Heart right ventricle (tissue), 16 donors: ENCODE results near the gene ANKRD24. TPM values are rescaled to one million over a fixed set of nuclear protein-coding genes. Genes with fewer than 3 reads are reported as not detected.
"Not testable (repeated sequence)": the region's sequence is repeated elsewhere in the genome, so short reads cannot be mapped to it uniquely, and the experiment has no call there.

ENCODE experiments used
- ATAC-seq, 8 donors: fragments of 200-7000 bp; cut with Tn5 transposase; one replicate each; pipeline ENCODE4 v1.9.1; 2020; ENCODE audit warnings: mild to moderate bottlenecking in 8 of 8, moderate library complexity in 8 of 8, moderate number of reproducible peaks in 1 of 8
- DNase-seq, 2 donors: peaks; one replicate each; pipeline ENCODE4 v3.0.0-alpha.2; 2020
- H3K27ac ChIP-seq, 10 donors: fragments of 200-600 bp; sonication (generic) in 2 of 10; one replicate each; pipeline versions ENCODE4 v1.5.0 to v1.8.0; 2020 to 2022; ENCODE audit warnings: mild to moderate bottlenecking in 3 of 10
- H3K27me3 ChIP-seq, 7 donors: fragments of 200-600 bp; one replicate each; pipeline ENCODE4 v1.8.0; 2021 to 2022; ENCODE audit warnings: mild to moderate bottlenecking in 2 of 7
- H3K36me3 ChIP-seq, 9 donors: fragments of 200-600 bp; sonication (generic) in 1 of 9; one replicate each; pipeline versions ENCODE4 v1.5.0 to v1.8.0; 2020 to 2022; ENCODE audit warnings: mild to moderate bottlenecking in 2 of 9
- H3K4me1 ChIP-seq, 9 donors: fragments of 200-600 bp; sonication (generic) in 1 of 9; one replicate each; pipeline versions ENCODE4 v1.5.0 to v1.8.0; 2020 to 2022; ENCODE audit warnings: mild to moderate bottlenecking in 4 of 9
- H3K4me3 ChIP-seq, 10 donors: fragments of 200-600 bp; sonication (generic) in 2 of 10; one replicate each; pipeline versions ENCODE4 v1.5.0 to v1.8.0; 2020 to 2022; ENCODE audit warnings: mild to moderate bottlenecking in 7 of 10, moderate library complexity in 2 of 10
- H3K9me3 ChIP-seq, 11 donors: fragments of 200-600 bp in 10 of 11; sonication (generic) in 2 of 11; one replicate each; pipeline versions ENCODE4 v1.5.0 to v1.8.0; 2013 to 2022; ENCODE audit warnings: mild to moderate bottlenecking in 2 of 11, control low read depth in 1 of 11, moderate library complexity in 1 of 11
- CTCF ChIP-seq, 9 donors: fragments of 200-600 bp; sonication (generic) in 2 of 9; IDR thresholded peaks; one replicate each; pipeline versions ENCODE4 v1.5.0 to v1.8.0; 2021 to 2022; ENCODE audit warnings: antibody characterized with exemption in 9 of 9, mild to moderate bottlenecking in 5 of 9, moderate library complexity in 1 of 9
- WGBS, 2 donors: extraction: QIAGEN DNeasy Blood & Tissue Kit; methylation state at CpG; one replicate each; pipeline ENCODE4 v1.1.7; 2013; ENCODE audit warnings: inconsistent platforms in 1 of 2; 5-methylcytosine and 5-hydroxymethylcytosine counted together
- intact Hi-C, 10 donors: fragments of 100-400 bp; cut with DNase I; formaldehyde crosslinking; loops; one replicate each; pipeline versions ENCODE4 v1.11.1 to v1.14.2; 2022
- polyA plus RNA-seq, 2 donors: library from polyadenylated mRNA; stranded (reverse); fragments of 200-250 nt; gene quantifications; one replicate each; pipeline ENCODE4 v1.2.3, GENCODE V29; 2013
- total RNA-seq, 10 donors: library from RNA; stranded (reverse); fragmentation: NEBNext Ultra II Directional in 3 of 10; extraction: Animal tissue kit (Norgen Biotek cat#: 25700) in 3 of 10; gene quantifications; one replicate each; pipeline versions ENCODE4 v1.2.1 to v1.2.4, GENCODE V29; 2021 to 2023
- donor health status: Arrhythmogenic right ventricular cardiomyopathy.
- donor health status: ischemic (EF 13 %, LVEDD 7.1; RV severe dilation, severe dysfunction).
- donor health status: healthy with polysubstance abuse.
- donor health status: DM: no; HTN: yes; CAD: no.
- donor health status: DM: no; HTN: no; CAD: no.
- donor health status: ischemic (EF 25% LVEDD 6.9; RV normal size, moderate dysfunction).
- donor health status: ischemic (EF 25% LVEDD 5.7; RV mildly dilated, moderate dysfunction).
- donor health status: healthy.
- donor health status: DM: yes; HTN: yes; CAD: no.
- donor health status: Ischemic cardiomyopathy.
- donor health status: ischemic (EF 35%, LVEDD 5.7; RV mildly dilated, moderate dysfunction).
- donor health status: nonischemic (EF 11% LVEDD 7.7; RV severe dilation, severe dysfunction).
- donor health status: DM: yes; HTN: yes; CAD: no.
- donor health status: PGD.
- donor health status: ischemic (EF 29% LVEDD 5.4; RV normal size, mild dysfunction).
- donor health status: nonischemic (EF 23%, LVEDD 6.1; RV moderate dilation, normal function).

Gene ANKRD24
- total and polyA plus RNA-seq, 12 donors: 0.12 to 1.0 (median 0.29) TPM

DNA sequence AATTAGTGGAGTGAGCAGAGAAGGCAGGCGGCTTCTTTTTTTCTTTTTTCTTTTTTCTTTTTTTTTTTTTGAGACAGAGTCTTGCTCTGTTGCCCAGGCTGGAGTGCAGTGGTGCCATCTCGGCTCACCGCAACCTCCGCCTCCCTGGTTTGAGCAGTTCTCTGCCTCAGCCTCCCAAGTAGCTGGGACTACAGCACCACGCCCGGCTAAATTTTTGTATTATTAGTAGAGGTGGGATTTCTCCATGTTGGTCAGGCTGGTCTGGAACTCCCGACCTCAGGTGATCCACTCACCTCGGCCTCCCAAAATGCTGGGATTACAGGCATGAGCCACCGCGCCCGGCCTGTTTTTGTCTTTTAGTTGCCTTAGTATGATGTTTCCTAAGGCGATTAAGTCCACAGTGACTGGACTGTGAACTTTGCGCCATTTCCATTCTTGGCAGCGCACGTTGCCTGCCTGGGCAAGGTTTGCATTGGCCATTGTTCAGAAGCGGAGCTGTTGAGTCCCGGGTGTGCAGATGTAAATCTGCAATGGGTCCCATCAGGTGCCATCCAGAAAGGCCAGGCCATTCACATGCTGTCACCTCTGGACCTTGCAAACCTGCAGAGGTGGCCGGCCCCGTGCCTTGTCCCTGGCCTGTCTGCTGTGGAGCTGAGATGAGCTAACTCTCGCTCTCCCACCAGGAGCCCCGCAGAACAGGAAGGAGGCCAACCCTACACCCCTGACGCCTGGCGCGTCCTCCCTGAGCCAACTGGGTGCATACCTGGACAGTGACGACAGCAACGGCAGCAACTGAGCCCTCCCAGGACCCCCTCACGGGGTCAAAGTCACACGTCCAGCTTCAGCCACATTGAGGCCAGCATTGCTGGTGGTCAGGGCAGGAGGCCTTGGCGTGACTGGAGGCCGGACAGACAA lies 85.7 kb downstream of the ANKRD24 start:
- Histone ChIP-seq H3K27me3 (no peaks in the 10 kb centered on the region), H3K36me3 (peaks cover 0 to 92% (median 38%) of the 10 kb centered on the region in 9 donors), H3K4me3 (no peak overlapping the region), H3K9me3 (peaks cover 0 to 7% (median 0%) of the 10 kb centered on the region in 11 donors), H3K27ac (no peak overlapping the region), H3K4me1 (no peaks in the 10 kb centered on the region)
- TF ChIP-seq CTCF (IDR thresholded peaks at IDR 0.05): peak in 2 of 9 donors; percentile 4 to 7
- 89 to 90% methylated on average over 30 of the region's 30 CpGs for WGBS, 2 donors
- intact Hi-C loops: loop anchor here in 8 of 10 donors (2.0 to 10.0 kb wide), 6 partner anchors 84 to 257 kb away; partner anchors contain the start of genes CHAF1A (in 1 of the 8) and SH3GL1 (in 1 of the 8)
- no peak for DNase-seq
- ATAC-seq: peak in 1 of 8 donors; percentile 21

DNA sequence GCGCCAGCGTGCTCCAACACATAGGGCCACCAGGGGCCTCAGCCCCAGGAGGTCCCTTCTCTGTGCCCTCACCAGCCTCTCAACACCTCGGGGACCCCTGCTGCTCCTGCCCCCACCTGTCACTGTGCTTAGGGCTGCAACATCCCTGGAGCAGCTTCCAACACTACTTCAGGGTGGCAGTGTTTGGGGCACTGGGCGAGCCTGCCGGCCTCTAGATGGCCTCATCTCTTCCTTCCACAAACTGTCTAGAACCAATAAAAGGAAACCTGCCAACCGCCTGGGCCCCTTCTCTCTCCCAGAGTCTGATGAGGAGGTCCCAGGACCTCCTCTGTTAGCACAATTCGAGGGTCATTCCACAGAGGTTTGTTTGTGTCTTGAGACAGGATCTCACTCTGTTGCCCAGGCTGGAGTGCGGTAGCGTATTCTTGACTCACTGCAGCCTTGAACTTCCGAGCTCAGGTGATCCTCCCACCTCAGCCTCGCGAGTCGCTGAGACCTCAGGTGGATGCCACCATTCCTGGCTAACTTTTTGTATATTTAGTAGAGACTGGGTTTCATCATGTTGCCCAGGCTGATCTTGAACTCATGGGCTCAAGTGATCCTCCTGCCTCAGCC lies 86.4 kb downstream of the ANKRD24 start:
- TF ChIP-seq CTCF (IDR thresholded peaks at IDR 0.05): no peak
- DNase-seq (no peak), ATAC-seq (peak in 1 of 8 donors; percentile 19)
- Histone ChIP-seq H3K4me3 (no peak overlapping the region), H3K4me1 (no peaks in the 10 kb centered on the region), H3K9me3 (peaks cover 0 to 7% (median 0%) of the 10 kb centered on the region in 11 donors), H3K27ac (no peak overlapping the region), H3K27me3 (no peaks in the 10 kb centered on the region), H3K36me3 (peaks cover 0 to 85% (median 35%) of the 10 kb centered on the region in 9 donors)
- 89 to 93% methylated on average over 13 of the region's 13 CpGs for WGBS, 2 donors
- intact Hi-C loops: loop anchor here in 8 of 10 donors (2.0 to 10.0 kb wide), 5 partner anchors 83 to 256 kb away; partner anchors contain the start of genes CHAF1A (in 1 of the 8) and SH3GL1 (in 1 of the 8)

DNA sequence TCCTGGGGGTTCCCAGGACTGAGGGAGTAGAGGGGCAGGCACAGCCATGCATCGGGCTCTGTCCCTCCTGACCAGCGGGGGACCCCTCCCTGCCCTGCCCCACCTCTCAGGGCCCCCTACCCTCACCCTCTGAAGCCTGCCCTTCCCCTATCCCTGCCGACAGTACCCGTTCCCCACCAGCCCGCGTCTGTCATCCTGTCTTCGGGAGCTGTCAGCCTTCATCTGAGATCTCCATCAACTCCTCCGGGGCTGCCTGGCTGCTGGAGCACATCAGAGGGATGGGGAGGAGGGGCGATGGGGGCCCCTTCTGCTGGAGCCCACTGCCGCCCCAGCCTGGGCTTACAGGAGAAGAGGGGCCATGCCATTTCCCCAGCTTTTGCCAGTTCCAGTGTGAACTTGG lies 90.4 kb downstream of the ANKRD24 start:
- Histone ChIP-seq H3K9me3 (peaks cover 0 to 7% (median 0%) of the 10 kb centered on the region in 11 donors), H3K27me3 (peaks cover 0 to 9% (median 3%) of the 10 kb centered on the region in 7 donors), H3K4me3 (no peak overlapping the region), H3K27ac (no peak overlapping the region), H3K4me1 (peaks cover 0 to 5% (median 0%) of the 10 kb centered on the region in 9 donors), H3K36me3 (peaks cover 0 to 49% (median 19%) of the 10 kb centered on the region in 9 donors)
- intact Hi-C loops: loop anchor here in 4 of 10 donors (5.0 to 10.0 kb wide), 4 partner anchors 52 to 252 kb away; no protein-coding TSS in a partner anchor
- TF ChIP-seq CTCF (IDR thresholded peaks at IDR 0.05): no peak
- ATAC-seq (no peak), DNase-seq (no peak)
- WGBS, 2 donors: 49 to 56% methylated on average over 10 of the region's 10 CpGs

GRCh38 chr19:4274321-4274686 lies 91.8 kb downstream of the ANKRD24 start:
- H3K36me3 ChIP-seq: peaks cover 0 to 35% (median 6%) of the 10 kb centered on the region in 9 donors
- H3K27me3 ChIP-seq: peaks cover 1 to 23% (median 13%) of the 10 kb centered on the region in 7 donors
- H3K27ac ChIP-seq, H3K4me3 ChIP-seq, H3K9me3 ChIP-seq, DNase-seq, ATAC-seq, H3K4me1 ChIP-seq: not testable (repeated sequence)
- intact Hi-C loops: loop anchor here in 4 of 10 donors (5.0 to 10.0 kb wide), 4 partner anchors 50 to 250 kb away; no protein-coding TSS in a partner anchor
- 83 to 85% methylated on average over 6 of the region's 6 CpGs for WGBS, 2 donors

Other genes starting within 250 kb of the ANKRD24 start
- gene NMRK2, start 249.6 kb upstream of the ANKRD24 start, total RNA-seq: 1,000 to 10,000 TPM in 1 of 10 donors, 100 to 1,000 TPM in 9; 241 to 2,570 (median 640) TPM
- 1,000 to 10,000 TPM; 1,128 to 1,168 TPM for gene NMRK2, start 249.6 kb upstream of the ANKRD24 start, polyA plus RNA-seq
- 100 to 1,000 TPM in 5 of 10 donors, 10 to 100 TPM in 5; 72.5 to 222 (median 99.5) TPM for gene DAPK3, start 211.6 kb upstream of the ANKRD24 start, total RNA-seq
- gene DAPK3, start 211.6 kb upstream of the ANKRD24 start, polyA plus RNA-seq: 100 to 1,000 TPM; 140 to 214 TPM
- 1,000 to 10,000 TPM; 1,845 to 2,887 (median 2,645) TPM for gene EEF2, start 197.2 kb upstream of the ANKRD24 start, total RNA-seq
- gene EEF2, start 197.2 kb upstream of the ANKRD24 start, polyA plus RNA-seq: 1,000 to 10,000 TPM in 1 of 2 donors, 100 to 1,000 TPM in 1; 704 to 1,279 TPM
- gene PIAS4, start 175.0 kb upstream of the ANKRD24 start, total RNA-seq: 10 to 100 TPM; 11.5 to 22.8 (median 14.3) TPM
- gene PIAS4, start 175.0 kb upstream of the ANKRD24 start, polyA plus RNA-seq: 10 to 100 TPM in 1 of 2 donors, 1 to 10 TPM in 1; 8.5 to 10.5 TPM
- gene ZBTB7A, start 115.8 kb upstream of the ANKRD24 start, total RNA-seq: 10 to 100 TPM; 20.3 to 40.5 (median 26.3) TPM
- 10 to 100 TPM in 1 of 2 donors, 1 to 10 TPM in 1; 9.6 to 13.2 TPM for gene ZBTB7A, start 115.8 kb upstream of the ANKRD24 start, polyA plus RNA-seq
- gene MAP2K2, start 58.6 kb upstream of the ANKRD24 start, total RNA-seq: 100 to 1,000 TPM in 5 of 10 donors, 10 to 100 TPM in 5; 91.5 to 155 (median 101) TPM
- gene MAP2K2, start 58.6 kb upstream of the ANKRD24 start, polyA plus RNA-seq: 100 to 1,000 TPM; 163 to 288 TPM
- not detected for gene CREB3L3, start 29.1 kb upstream of the ANKRD24 start, total RNA-seq
- under 1 TPM in 1 of 2 donors, not detected in 1; 0.01 TPM for gene CREB3L3, start 29.1 kb upstream of the ANKRD24 start, polyA plus RNA-seq
- 10 to 100 TPM in 8 of 10 donors, 1 to 10 TPM in 2; 7.9 to 14.6 (median 11.9) TPM for gene SIRT6, start 126 bp upstream of the ANKRD24 start, total RNA-seq
- 10 to 100 TPM; 24.1 to 26.9 TPM for gene SIRT6, start 126 bp upstream of the ANKRD24 start, polyA plus RNA-seq
- 1 to 10 TPM in 2 of 10 donors, under 1 TPM in 4, not detected in 4; 0.49 to 2.2 (median 0.81) TPM for gene EBI3, start 46.8 kb downstream of the ANKRD24 start, total RNA-seq
- gene EBI3, start 46.8 kb downstream of the ANKRD24 start, polyA plus RNA-seq: 1 to 10 TPM in 1 of 2 donors, under 1 TPM in 1; 0.73 to 2.4 TPM
- gene YJU2, start 64.4 kb downstream of the ANKRD24 start, total RNA-seq: 10 to 100 TPM in 6 of 10 donors, 1 to 10 TPM in 4; 7.9 to 11.9 (median 10.4) TPM
- gene YJU2, start 64.4 kb downstream of the ANKRD24 start, polyA plus RNA-seq: 10 to 100 TPM; 29.2 to 32.8 TPM
- under 1 TPM in 3 of 10 donors, not detected in 7; 0.17 to 0.37 (median 0.30) TPM for gene SHD, start 96.6 kb downstream of the ANKRD24 start, total RNA-seq
- gene SHD, start 96.6 kb downstream of the ANKRD24 start, polyA plus RNA-seq: under 1 TPM in 1 of 2 donors, not detected in 1; 0.03 TPM
- under 1 TPM in 1 of 10 donors, not detected in 9; 0.35 TPM for gene TMIGD2, start 119.7 kb downstream of the ANKRD24 start, total RNA-seq
- under 1 TPM in 1 of 2 donors, not detected in 1; 0.07 TPM for gene TMIGD2, start 119.7 kb downstream of the ANKRD24 start, polyA plus RNA-seq
- gene FSD1, start 121.9 kb downstream of the ANKRD24 start, total RNA-seq: under 1 TPM in 1 of 10 donors, not detected in 9; 0.25 TPM
- under 1 TPM in 1 of 2 donors, not detected in 1; 0.10 TPM for gene FSD1, start 121.9 kb downstream of the ANKRD24 start, polyA plus RNA-seq
- 1 to 10 TPM in 9 of 10 donors, under 1 TPM in 1; 0.56 to 9.1 (median 2.6) TPM for gene STAP2, start 156.1 kb downstream of the ANKRD24 start, total RNA-seq
- gene STAP2, start 156.1 kb downstream of the ANKRD24 start, polyA plus RNA-seq: 1 to 10 TPM; 2.1 to 2.2 TPM
- 10 to 100 TPM; 18.7 to 26.6 (median 20.9) TPM for gene MPND, start 160.9 kb downstream of the ANKRD24 start, total RNA-seq
- 10 to 100 TPM; 15.2 to 25.2 TPM for gene MPND, start 160.9 kb downstream of the ANKRD24 start, polyA plus RNA-seq
- gene SH3GL1, start 217.9 kb downstream of the ANKRD24 start, total RNA-seq: 10 to 100 TPM; 13.1 to 33.4 (median 17.6) TPM
- gene SH3GL1, start 217.9 kb downstream of the ANKRD24 start, polyA plus RNA-seq: 10 to 100 TPM; 20.1 to 41.8 TPM
- 1 to 10 TPM; 4.5 to 8.7 (median 6.6) TPM for gene CHAF1A, start 220.0 kb downstream of the ANKRD24 start, total RNA-seq
- gene CHAF1A, start 220.0 kb downstream of the ANKRD24 start, polyA plus RNA-seq: 1 to 10 TPM; 4.2 to 4.4 TPM